Karpas-422 (cell line): ENCODE results near the gene ROCK2. TPM values are rescaled to one million over a fixed set of nuclear protein-coding genes. Genes with fewer than 3 reads are reported as not detected.

Source experiments
- DNase-seq: peaks from one replicate; pipeline ENCODE4 v3.0.0-alpha.2; 2015
- H2AFZ ChIP-seq: fragments of 200-600 bp; sonication (generic); 2 replicates; pipeline ENCODE4 v1.6.1; 2014; ENCODE audit warnings: antibody characterized with exemption, low read length, mixed read lengths
- H3K27ac ChIP-seq: fragments of 200-600 bp; sonication (generic); 2 replicates; pipeline ENCODE4 v1.5.1; 2014; ENCODE audit warnings: mild to moderate bottlenecking, low read length, moderate library complexity
- H3K27me3 ChIP-seq: fragments of 200-600 bp; sonication (generic); 2 replicates; pipeline ENCODE4 v1.6.1; 2014; ENCODE audit warnings: low read length, mixed read lengths
- H3K36me3 ChIP-seq: fragments of 200-600 bp; sonication (generic); 2 replicates; pipeline ENCODE4 v1.6.1; 2014; ENCODE audit warnings: low read length, mixed read lengths; ENCODE audit not compliant: insufficient read depth
- H3K4me1 ChIP-seq: fragments of 200-600 bp; sonication (generic); 2 replicates; pipeline ENCODE4 v1.6.1; 2014; ENCODE audit warnings: mild to moderate bottlenecking, low read length, mixed read lengths
- H3K4me2 ChIP-seq: fragments of 200-600 bp; sonication (generic); 2 replicates; pipeline ENCODE4 v1.6.1; 2014; ENCODE audit warnings: low read length, low read depth, mild to moderate bottlenecking; ENCODE audit not compliant: poor library complexity, severe bottlenecking
- H3K4me3 ChIP-seq: fragments of 200-600 bp; sonication (generic); 2 replicates; pipeline ENCODE4 v1.5.1; 2014; ENCODE audit warnings: mild to moderate bottlenecking, antibody characterized with exemption, low read length, mixed read lengths
- H3K79me2 ChIP-seq: fragments of 200-600 bp; sonication (generic); 2 replicates; pipeline ENCODE4 v1.6.1; 2014; ENCODE audit warnings: mild to moderate bottlenecking, low read length, mixed read lengths
- H3K9ac ChIP-seq: fragments of 200-600 bp; sonication (generic); 2 replicates; pipeline ENCODE4 v1.6.0; 2014; ENCODE audit warnings: low read length
- H3K9me2 ChIP-seq: fragments of 200-600 bp; sonication (generic), shearing (Covaris generic); replicated peaks from 2 replicates; pipeline ENCODE4 v1.6.0; 2014; ENCODE audit warnings: mild to moderate bottlenecking, low read length, moderate library complexity; ENCODE audit not compliant: insufficient read depth
- H3K9me3 ChIP-seq: fragments of 300-700, 200-600 bp; sonication (generic); 2 replicates; pipeline ENCODE4 v1.6.1; 2014; ENCODE audit warnings: low read length, mixed read lengths
- H4K20me1 ChIP-seq: fragments of 200-600 bp; sonication (generic); 2 replicates; pipeline ENCODE4 v1.6.1; 2014; ENCODE audit warnings: mild to moderate bottlenecking, antibody characterized with exemption, low read length, low read depth; ENCODE audit not compliant: insufficient read depth
- total RNA-seq: library from RNA; depleted of rRNA; stranded (reverse); fragments of >200 nt; shearing (Covaris generic); gene quantifications from 2 replicates; pipeline ENCODE4 v1.2.3, GENCODE V29; 2014; ENCODE audit warnings: low replicate concordance

Gene ROCK2
- total RNA-seq, 1 experiment from 2014 or later, result 14.2 TPM

GRCh38 chr2:11292464-11293255 is 51.8 kb downstream of the ROCK2 start:
- H3K36me3 ChIP-seq, result no peaks in the 10 kb centered on the region
- no peak overlapping the region for H3K9ac ChIP-seq
- H3K9me2 ChIP-seq, result no peaks in the 10 kb centered on the region
- H2AFZ ChIP-seq, result no peak overlapping the region
- H3K27ac ChIP-seq, result no peak overlapping the region
- no peak overlapping the region for H3K4me3 ChIP-seq
- no peak overlapping the region for H3K4me2 ChIP-seq
- no peaks in the 10 kb centered on the region for H3K4me1 ChIP-seq
- H4K20me1 ChIP-seq, result peaks cover 39% of the 10 kb centered on the region
- no peaks in the 10 kb centered on the region for H3K79me2 ChIP-seq
- H3K9me3 ChIP-seq, result no peaks in the 10 kb centered on the region
- no peaks in the 10 kb centered on the region for H3K27me3 ChIP-seq
- no peak for DNase-seq

- no peaks in the 10 kb centered on the region for H3K36me3 ChIP-seq
- H3K79me2 ChIP-seq, result no peaks in the 10 kb centered on the region
- no peak overlapping the region for H3K27ac ChIP-seq
- H3K9me2 ChIP-seq, result no peaks in the 10 kb centered on the region
- H2AFZ ChIP-seq, result no peak overlapping the region
- peaks cover 4% of the 10 kb centered on the region; the same call in 1 of the 2 replicates for H3K4me1 ChIP-seq
- no peak overlapping the region for H3K9ac ChIP-seq
- no peak for DNase-seq
- peaks cover 32% of the 10 kb centered on the region for H4K20me1 ChIP-seq
- no peak overlapping the region for H3K4me2 ChIP-seq
- H3K27me3 ChIP-seq, result no peaks in the 10 kb centered on the region
- no peaks in the 10 kb centered on the region for H3K9me3 ChIP-seq
- H3K4me3 ChIP-seq, result no peak overlapping the region
These were observed 53.7 kb downstream of the ROCK2 start for GRCh38 chr2:11290713-11291112.

- no peak overlapping the region for H2AFZ ChIP-seq
- H3K36me3 ChIP-seq, result no peaks in the 10 kb centered on the region
- H3K4me1 ChIP-seq, result peaks cover 4% of the 10 kb centered on the region; the same call in 1 of the 2 replicates
- peaks cover 27% of the 10 kb centered on the region for H4K20me1 ChIP-seq
- no peaks in the 10 kb centered on the region for H3K9me3 ChIP-seq
- no peaks in the 10 kb centered on the region for H3K79me2 ChIP-seq
- H3K4me2 ChIP-seq, result no peak overlapping the region
- no peaks in the 10 kb centered on the region for H3K9me2 ChIP-seq
- no peak overlapping the region for H3K27ac ChIP-seq
- no peak overlapping the region for H3K4me3 ChIP-seq
- no peak overlapping the region for H3K9ac ChIP-seq
- H3K27me3 ChIP-seq, result no peaks in the 10 kb centered on the region
- DNase-seq, result no peak
These were observed 54.2 kb downstream of the ROCK2 start for GRCh38 chr2:11290211-11290610.

- 0 out of 2 replicates have a peak, but pooled peaks cover 4% of the 10 kb centered on the region for H3K36me3 ChIP-seq
- H3K27me3 ChIP-seq, result no peaks in the 10 kb centered on the region
- H3K9me2 ChIP-seq, result no peaks in the 10 kb centered on the region
- H3K9ac ChIP-seq, result no peak overlapping the region
- no peak overlapping the region for H3K4me2 ChIP-seq
- no peaks in the 10 kb centered on the region for H3K79me2 ChIP-seq
- H3K4me1 ChIP-seq, result peaks cover 4% of the 10 kb centered on the region; the same call in 1 of the 2 replicates
- no peak overlapping the region for H3K4me3 ChIP-seq
- DNase-seq, result no peak
- no peaks in the 10 kb centered on the region for H3K9me3 ChIP-seq
- no peak overlapping the region for H2AFZ ChIP-seq
- no peak overlapping the region for H3K27ac ChIP-seq
- H4K20me1 ChIP-seq, result peaks cover 26% of the 10 kb centered on the region
These were observed 56.0 kb downstream of the ROCK2 start for GRCh38 chr2:11288431-11288830.

GRCh38 chr2:11286749-11287148 is 57.7 kb downstream of the ROCK2 start:
- H3K9me2 ChIP-seq, result no peaks in the 10 kb centered on the region
- DNase-seq, result no peak
- no peak overlapping the region for H2AFZ ChIP-seq
- H3K9me3 ChIP-seq, result no peaks in the 10 kb centered on the region
- peaks cover 22% of the 10 kb centered on the region; the same call in 1 of the 2 replicates for H4K20me1 ChIP-seq
- no peaks in the 10 kb centered on the region for H3K27me3 ChIP-seq
- 0 out of 2 replicates have a peak, but pooled peaks cover 4% of the 10 kb centered on the region for H3K36me3 ChIP-seq
- no peak overlapping the region for H3K27ac ChIP-seq
- H3K9ac ChIP-seq, result no peak overlapping the region
- H3K79me2 ChIP-seq, result no peaks in the 10 kb centered on the region
- no peak overlapping the region for H3K4me3 ChIP-seq
- no peak overlapping the region for H3K4me2 ChIP-seq
- H3K4me1 ChIP-seq, result peaks cover 4% of the 10 kb centered on the region; the same call in 1 of the 2 replicates

- no peaks in the 10 kb centered on the region for H3K27me3 ChIP-seq
- H3K79me2 ChIP-seq, result no peaks in the 10 kb centered on the region
These were observed 58.1 kb downstream of the ROCK2 start for GRCh38 chr2:11286323-11286722.

GRCh38 chr2:11285499-11285898 is 58.9 kb downstream of the ROCK2 start:
- Histone ChIP-seq H3K4me2 (no peak overlapping the region), H3K4me1 (peaks cover 4% of the 10 kb centered on the region; the same call in 1 of the 2 replicates), H3K27ac (no peak overlapping the region), H3K9me3 (no peaks in the 10 kb centered on the region), H3K27me3 (no peaks in the 10 kb centered on the region), H3K9ac (no peak overlapping the region), H3K79me2 (no peaks in the 10 kb centered on the region), H3K9me2 (no peaks in the 10 kb centered on the region), H2AFZ (no peak overlapping the region), H4K20me1 (peaks cover 10% of the 10 kb centered on the region; the same call in 1 of the 2 replicates), H3K36me3 (0 out of 2 replicates have a peak, but pooled peaks cover 4% of the 10 kb centered on the region), H3K4me3 (no peak overlapping the region)
- no peak for DNase-seq

More at GRCh38 chr2:11286323-11286722, 58.1 kb downstream of the ROCK2 start:
- Histone ChIP-seq H3K27ac (no peak overlapping the region), H3K4me1 (peaks cover 4% of the 10 kb centered on the region; the same call in 1 of the 2 replicates), H4K20me1 (peaks cover 18% of the 10 kb centered on the region; the same call in 1 of the 2 replicates), H3K4me3 (no peak overlapping the region), H3K9me2 (no peaks in the 10 kb centered on the region), H3K9me3 (no peaks in the 10 kb centered on the region), H3K9ac (no peak overlapping the region), H3K4me2 (no peak overlapping the region), H3K36me3 (0 out of 2 replicates have a peak, but pooled peaks cover 4% of the 10 kb centered on the region), H2AFZ (no peak overlapping the region)
- no peak for DNase-seq

GRCh38 chr2:11281186-11281585 is 63.2 kb downstream of the ROCK2 start:
- Histone ChIP-seq H3K9me2 (no peaks in the 10 kb centered on the region), H3K4me1 (no peaks in the 10 kb centered on the region), H2AFZ (no peak overlapping the region), H3K36me3 (0 out of 2 replicates have a peak, but pooled peaks cover 4% of the 10 kb centered on the region), H3K27ac (no peak overlapping the region), H3K4me2 (no peak overlapping the region), H3K79me2 (no peaks in the 10 kb centered on the region), H3K9me3 (no peaks in the 10 kb centered on the region), H3K9ac (no peak overlapping the region), H4K20me1 (no peaks in the 10 kb centered on the region), H3K27me3 (no peaks in the 10 kb centered on the region), H3K4me3 (no peak overlapping the region)
- no peak for DNase-seq
